GM19372 (cell line): Measurements from ENCODE around the gene BCOR.

ENCODE experiments used
- ATAC-seq: cut with Tn5 transposase; IDR thresholded peaks from one replicate; pipeline ENCODE4 v1.9.1; 2021; ENCODE audit warnings: mild to moderate bottlenecking, low read depth, moderate library complexity; ENCODE audit not compliant: unreplicated experiment

The BCOR gene

GRCh38 chrX:40097504-40098263, at the start of gene BCOR:
BCOR (minus strand) TSS chrX:40097958; CDS start chrX:40077929, 20,029 bp downstream.
- ATAC-seq = peak; percentile 23

GRCh38 chrX:40147126-40147952, 49.6 kb upstream of the BCOR start:
- no peak for ATAC-seq

- no peak for ATAC-seq
Measured at GRCh38 chrX:40146262-40147125, 48.7 kb upstream of the BCOR start.

DNA sequence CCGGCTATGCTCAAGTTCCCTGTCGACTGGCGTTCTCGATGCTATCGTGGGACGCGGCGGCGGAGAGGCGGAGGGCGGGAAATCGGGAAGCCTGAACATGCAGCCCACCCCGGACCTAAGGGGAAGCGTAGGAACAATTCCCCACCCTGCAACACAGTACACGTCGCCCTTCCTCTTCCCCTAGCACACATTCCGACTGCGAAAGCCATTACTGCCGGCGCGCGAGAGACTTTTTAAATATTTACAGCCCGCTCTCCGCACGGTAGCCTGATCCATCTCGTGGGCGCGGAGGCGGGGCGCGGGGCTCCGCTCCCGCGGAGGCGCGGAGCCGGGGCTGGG, 48.1 kb upstream of the BCOR start:
- no peak for ATAC-seq

- no peak for ATAC-seq
Measured at GRCh38 chrX:40145001-40145922, 47.5 kb upstream of the BCOR start.

GRCh38 chrX:40144576-40144975, 46.8 kb upstream of the BCOR start:
- no peak for ATAC-seq

DNA sequence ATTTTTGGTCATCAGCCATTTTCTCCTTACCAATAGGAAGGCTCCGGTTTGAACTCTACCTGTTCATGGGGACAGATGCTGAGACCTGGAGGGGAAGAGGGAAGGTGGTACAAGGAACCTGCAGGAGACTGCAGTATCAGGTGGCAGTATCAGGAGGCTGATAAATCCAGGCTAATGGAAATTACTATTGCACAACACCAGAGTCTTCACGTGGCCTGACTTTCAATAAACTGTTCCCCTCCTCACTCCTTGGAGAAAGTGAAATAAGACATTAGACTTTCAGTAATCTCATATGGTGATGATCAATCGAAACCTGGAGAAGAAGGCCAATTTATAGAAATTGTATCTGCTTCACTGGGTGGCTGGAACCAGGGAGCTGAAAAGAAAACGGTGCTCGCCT, 46.2 kb upstream of the BCOR start:
- no peak for ATAC-seq

GRCh38 chrX:40143001-40143400, 45.2 kb upstream of the BCOR start:
- ATAC-seq = no peak

- no peak for ATAC-seq
Measured at GRCh38 chrX:40142417-40142816, 44.7 kb upstream of the BCOR start.

DNA sequence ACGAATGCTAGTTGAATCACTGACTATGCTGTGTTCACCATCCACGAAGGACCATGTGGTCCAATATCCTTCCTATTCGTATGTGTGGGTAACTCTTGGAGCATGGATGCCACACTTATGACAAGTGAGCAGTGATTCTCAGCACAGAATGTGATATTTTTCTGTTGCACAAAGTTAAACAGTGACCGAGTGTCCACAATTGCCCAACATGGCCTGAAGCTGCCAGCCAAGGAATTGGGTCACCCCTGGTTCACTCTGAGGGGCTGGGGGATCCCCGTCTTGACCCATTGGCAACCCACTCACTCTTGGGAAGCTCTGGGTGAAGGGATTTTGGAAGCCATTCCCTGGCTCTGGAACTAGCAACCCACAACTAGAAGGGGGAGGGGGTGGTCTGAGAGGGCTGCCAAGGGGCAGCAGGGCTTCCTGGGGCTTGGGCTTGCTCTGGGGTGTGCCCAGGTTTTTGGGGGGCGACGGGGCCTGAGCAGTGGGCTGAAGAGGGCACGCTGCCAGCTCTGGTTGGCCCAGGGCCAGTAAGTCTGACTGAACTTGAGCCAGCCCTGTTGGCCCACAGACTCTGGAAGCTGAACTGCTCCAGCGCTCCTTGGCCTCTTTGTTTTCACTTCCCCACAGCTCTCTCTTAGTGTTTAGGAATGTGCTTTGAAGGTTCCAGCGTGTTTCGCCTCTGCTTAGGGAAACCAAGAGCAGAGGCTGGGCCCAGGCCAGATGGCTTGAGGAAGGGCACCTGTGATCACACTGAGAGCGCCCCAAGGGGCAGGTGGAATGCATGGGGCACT, 43.1 kb upstream of the BCOR start:
- ATAC-seq = no peak

DNA sequence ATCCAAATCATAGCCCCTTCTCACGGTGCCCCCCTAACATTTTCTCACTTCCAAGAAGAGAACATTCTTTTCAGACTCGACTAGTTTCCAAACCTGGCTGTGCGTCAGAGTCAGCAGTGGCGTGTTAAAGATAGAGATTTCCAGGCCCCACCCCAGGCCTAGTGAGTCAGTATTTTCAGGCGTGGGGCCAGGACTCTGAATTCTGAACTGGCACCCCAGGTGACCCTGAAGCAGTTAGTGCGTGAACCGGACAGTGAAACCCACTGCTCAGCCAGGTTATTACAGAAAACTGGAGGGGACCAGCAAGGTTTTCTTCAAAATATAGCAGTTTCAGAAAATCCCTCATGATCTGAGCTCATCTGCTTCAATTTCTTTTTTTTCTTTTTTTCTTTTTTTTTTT, 35.0 kb upstream of the BCOR start:
- ATAC-seq = no peak

- ATAC-seq = no peak
Measured at GRCh38 chrX:40131654-40132337, 34.0 kb upstream of the BCOR start.

DNA sequence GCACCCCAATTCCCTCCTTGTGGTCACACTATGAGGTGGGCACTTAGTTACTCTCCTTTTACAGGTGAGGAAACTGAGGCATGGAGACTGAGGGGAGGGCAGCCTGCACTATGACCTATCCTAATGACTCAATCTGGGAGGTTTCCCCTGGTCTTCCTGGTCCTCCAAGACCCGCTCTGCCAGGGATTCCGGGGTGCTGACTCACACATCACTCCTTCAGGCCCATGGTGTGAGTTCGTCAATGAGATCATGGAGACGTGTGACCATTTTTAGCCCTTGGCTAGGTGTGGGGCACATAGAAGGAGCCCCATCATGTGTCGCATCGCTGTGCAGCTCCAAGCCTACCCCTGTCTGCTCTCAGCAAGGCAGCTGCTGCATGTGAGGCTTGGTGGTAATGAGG, 32.4 kb upstream of the BCOR start:
- ATAC-seq = no peak

DNA sequence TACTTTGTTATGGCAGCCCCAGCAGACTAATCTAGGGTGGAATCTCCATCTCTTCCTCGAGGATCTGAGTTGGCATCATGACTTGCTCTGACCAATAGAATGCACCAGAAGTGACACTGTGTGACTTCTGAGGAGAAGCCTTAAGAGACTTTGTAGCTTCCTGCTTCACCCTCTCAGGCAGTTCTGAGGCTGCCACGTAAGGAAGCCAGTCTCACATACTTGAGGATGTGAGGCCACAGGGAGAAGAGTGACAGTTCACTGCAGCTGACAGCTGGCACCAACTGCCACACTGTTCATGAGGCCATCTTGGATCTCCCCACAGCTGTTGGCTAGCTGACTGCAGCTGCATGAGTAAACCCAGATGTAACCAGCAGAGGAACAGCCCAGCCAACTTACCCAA, 29.3 kb upstream of the BCOR start:
- ATAC-seq = no peak

- ATAC-seq = no peak
Measured at GRCh38 chrX:40122487-40122886, 24.7 kb upstream of the BCOR start.

GRCh38 chrX:40121618-40122017, 23.9 kb upstream of the BCOR start:
- no peak for ATAC-seq

GRCh38 chrX:40120838-40121580, 23.3 kb upstream of the BCOR start:
- ATAC-seq = no peak

DNA sequence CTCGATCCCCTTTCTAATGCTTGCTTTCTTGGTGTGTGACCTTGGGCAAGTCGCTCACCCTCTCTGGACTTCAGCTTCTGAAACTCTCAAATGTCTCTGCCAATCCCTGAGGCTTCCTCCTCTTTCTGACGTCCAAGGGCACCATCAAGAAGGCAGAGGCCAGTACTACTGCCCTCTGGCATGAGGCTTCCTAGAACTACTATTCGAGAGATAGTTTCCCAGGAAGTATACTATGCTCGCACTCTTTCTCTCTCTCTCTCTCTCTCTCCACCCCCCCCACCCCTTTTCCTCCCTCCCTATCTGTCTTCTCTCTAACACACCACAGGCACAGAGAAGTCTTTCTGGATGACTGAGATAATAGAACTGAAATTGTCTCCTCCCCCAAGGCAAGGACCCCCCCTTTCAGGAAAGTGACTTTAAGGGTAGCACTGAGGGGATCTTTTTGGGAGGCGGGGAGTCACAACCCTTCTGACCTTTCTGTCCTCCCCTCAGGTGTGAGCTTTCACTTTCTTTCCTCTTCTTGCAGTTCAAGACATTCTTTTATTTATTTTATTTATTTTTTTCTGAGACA, 20.0 kb upstream of the BCOR start:
- ATAC-seq = no peak
